GM10248 (cell line): ENCODE measurements around the gene ERGIC1.

Experiments
- CTCF ChIA-PET: fragments of 300-600 bp; sonication (Branson Sonifier 250); formaldehyde crosslinking; extraction: SDS; loops from one replicate; lab custom pipeline; 2021; ENCODE audit warnings: antibody characterized with exemption; lab: Yijun Ruan, JAX
- POLR2A ChIA-PET: fragments of 350-650 bp; sonication (Branson Sonifier 250); formaldehyde crosslinking; extraction: SDS; loops from one replicate; lab custom pipeline; 2020; ENCODE audit warnings: antibody characterized with exemption; lab: Yijun Ruan, JAX
- DNase-seq: peaks from one replicate; pipeline ENCODE4 v3.0.0; 2012; ENCODE audit errors: extremely low spot score
- CTCF ChIP-seq: IDR thresholded peaks from 2 replicates; pipeline ENCODE4 v1.5.1; 2012; ENCODE audit warnings: mild to moderate bottlenecking, low read depth; ENCODE audit errors: extremely low read depth, missing control alignments, control extremely low read depth

The ERGIC1 gene

GRCh38 chr5:172823840-172824362 lies 10.2 kb upstream of the ERGIC1 start:
- no peak for TF ChIP-seq CTCF
- DNase-seq, result no peak
- POLR2A ChIA-PET, result no interaction called here
- CTCF ChIA-PET, result no interaction called here

GRCh38 chr5:172825610-172826204 lies 8.3 kb upstream of the ERGIC1 start:
- ChIA-PET CTCF (no interaction called here), POLR2A (no interaction called here)
- TF ChIP-seq CTCF, result no peak

GRCh38 chr5:172827841-172828240 lies 6.2 kb upstream of the ERGIC1 start:
- CTCF ChIA-PET, result no interaction called here
- TF ChIP-seq CTCF, result no peak
- POLR2A ChIA-PET, result no interaction called here
- no peak for DNase-seq

More at GRCh38 chr5:172825610-172826204, 8.3 kb upstream of the ERGIC1 start:
- no peak for DNase-seq

GRCh38 chr5:172828911-172829431 lies 5.1 kb upstream of the ERGIC1 start:
- CTCF ChIA-PET, result interaction anchor here (1.6 to 1.9 kb wide), 2 partner anchors 8 to 29 kb away, joined by 4 to 8 read pairs; no protein-coding TSS in a partner anchor
- no peak for DNase-seq
- TF ChIP-seq CTCF, result no peak
- POLR2A ChIA-PET, result interaction anchor here (1.0 kb wide), 1 partner anchor 64 kb away, joined by 3 read pairs; no protein-coding TSS in a partner anchor

GRCh38 chr5:172830275-172830799 lies 3.7 kb upstream of the ERGIC1 start:
- ChIA-PET POLR2A (interaction anchor here (0.6 to 1.8 kb wide), 2 partner anchors 18 to 60 kb away, joined by 3 to 5 read pairs; no protein-coding TSS in a partner anchor), CTCF (interaction anchor here (1.0 to 1.9 kb wide), 3 partner anchors 10 to 58 kb away, joined by 4 to 8 read pairs (median 4); no protein-coding TSS in a partner anchor)
- TF ChIP-seq CTCF, result no peak

GRCh38 chr5:172830876-172831662 lies 3.0 kb upstream of the ERGIC1 start:
- no peak for TF ChIP-seq CTCF
- ChIA-PET POLR2A (interaction anchor here (0.6 to 1.8 kb wide), 2 partner anchors 30 to 61 kb away, joined by 3 read pairs; no protein-coding TSS in a partner anchor), CTCF (interaction anchor here (1.0 to 1.9 kb wide), 2 partner anchors 10 to 59 kb away, joined by 4 to 8 read pairs; no protein-coding TSS in a partner anchor)
- DNase-seq, result no peak

More at GRCh38 chr5:172830275-172830799, 3.7 kb upstream of the ERGIC1 start:
- no peak for DNase-seq
